Measurements from ENCODE around the gene GATA2.

- TF ChIP-seq SP1 (IDR thresholded peaks at IDR 0.05; ENCODE audit: low read depth): no peak
- TF ChIP-seq CTCF (IDR thresholded peaks at IDR 0.05 in 2 of 3, conservative IDR thresholded peaks at IDR 0.05 in 1 of 3; ENCODE audit: borderline replicate concordance in 1 of 3, insufficient read depth in 1 of 3, low read depth in 2 of 3, low read length in 2 of 3): no peak
- TF ChIP-seq EZH2phosphoT487 (IDR thresholded peaks at IDR 0.05; ENCODE audit: borderline replicate concordance): no peak
- no peak for TF ChIP-seq EZH2 (IDR thresholded peaks at IDR 0.05)
- no peak for TF ChIP-seq POLR2A (IDR thresholded peaks at IDR 0.05; ENCODE audit: borderline replicate concordance, extremely low read depth, insufficient read depth, insufficient read length)
- TF ChIP-seq ZNF274 (IDR thresholded peaks at IDR 0.05; ENCODE audit: low read depth, low read length): no peak
Measured at GRCh38 chr3:128518587-128519490, 25.8 kb upstream of the GATA2 start.
